T follicular helper cell (primary cell): Measurements from ENCODE around the gene HRH4.

Experiments
- DNase-seq: peaks from one replicate; pipeline ENCODE4 v3.0.0-alpha.2; 2020; ENCODE audit warnings: low read depth

The HRH4 gene

DNA sequence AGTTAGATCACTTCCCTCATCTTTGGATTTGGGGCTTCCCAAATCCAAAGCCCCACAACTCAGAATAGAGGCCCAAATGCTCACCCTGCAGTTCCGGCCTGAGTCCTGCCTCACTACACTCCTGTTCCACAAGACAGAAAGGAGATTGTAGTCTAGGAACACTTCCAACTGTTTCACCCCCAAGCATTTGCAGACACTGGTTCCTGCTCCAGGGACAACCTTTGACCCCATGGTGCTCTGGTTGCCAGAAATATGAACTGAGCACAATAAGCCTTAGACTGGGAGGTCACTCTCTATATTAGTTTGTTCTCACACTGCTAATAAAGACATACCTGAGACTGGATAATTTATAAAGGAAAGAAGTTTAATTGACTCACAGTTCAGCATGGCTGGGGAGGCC is 49.0 kb downstream of the HRH4 start:
- no peak for DNase-seq

DNA sequence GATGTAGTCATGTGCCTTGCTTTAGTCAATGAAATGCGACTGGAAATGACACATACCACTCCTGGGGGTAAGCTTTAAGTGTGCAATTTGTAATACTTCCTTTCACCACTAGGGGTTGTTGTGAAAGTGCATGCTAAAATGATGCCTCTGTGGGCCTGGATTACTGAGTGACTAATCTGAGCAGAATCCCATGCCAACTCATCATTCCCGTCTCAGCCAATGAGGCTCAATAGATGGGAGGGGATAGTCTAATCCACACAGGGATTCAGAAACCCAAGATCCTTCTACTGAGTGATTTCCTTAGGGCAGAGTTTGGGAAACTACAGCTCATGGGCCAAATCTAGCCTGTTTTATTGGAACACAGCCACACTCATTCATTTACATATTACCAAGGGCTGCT is 54.0 kb downstream of the HRH4 start:
- no peak for DNase-seq

DNA sequence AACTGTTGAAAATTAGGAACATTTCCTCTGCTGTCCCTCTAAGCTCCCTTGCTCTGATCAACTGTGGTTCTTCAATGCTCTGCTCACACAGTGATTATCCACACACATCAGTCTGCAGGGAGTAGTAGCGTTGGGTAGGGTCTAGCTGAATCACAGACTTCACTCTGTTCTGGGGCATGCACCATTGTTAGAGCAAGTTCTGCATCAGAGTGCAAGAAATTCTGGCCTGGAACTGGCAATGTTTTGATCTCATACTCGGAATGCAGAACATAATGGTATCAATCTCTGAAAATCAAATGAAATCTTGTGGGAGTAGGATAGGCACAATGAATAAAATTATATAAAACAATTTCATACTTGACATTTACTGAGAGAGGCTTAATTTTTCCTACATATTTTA is 55.3 kb downstream of the HRH4 start:
- no peak for DNase-seq

DNA sequence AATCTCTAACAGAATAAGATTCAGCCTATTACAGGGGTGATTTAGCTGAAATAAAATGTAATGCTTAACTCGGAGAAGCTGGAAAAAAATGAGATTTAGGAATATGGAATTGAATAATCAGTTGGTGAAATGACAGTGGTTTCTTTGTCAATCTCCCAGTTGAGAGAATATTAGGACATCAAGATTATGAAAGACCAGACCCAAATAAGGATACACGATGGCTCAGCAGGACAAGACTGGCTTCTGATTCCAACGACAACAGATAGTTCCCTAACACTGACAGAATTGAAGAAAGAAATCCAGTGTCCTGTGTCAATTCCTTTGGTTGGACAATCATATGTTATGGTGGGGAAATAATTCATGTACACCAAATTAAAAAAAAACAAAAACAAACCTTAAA is 55.8 kb downstream of the HRH4 start:
- no peak for DNase-seq

DNA sequence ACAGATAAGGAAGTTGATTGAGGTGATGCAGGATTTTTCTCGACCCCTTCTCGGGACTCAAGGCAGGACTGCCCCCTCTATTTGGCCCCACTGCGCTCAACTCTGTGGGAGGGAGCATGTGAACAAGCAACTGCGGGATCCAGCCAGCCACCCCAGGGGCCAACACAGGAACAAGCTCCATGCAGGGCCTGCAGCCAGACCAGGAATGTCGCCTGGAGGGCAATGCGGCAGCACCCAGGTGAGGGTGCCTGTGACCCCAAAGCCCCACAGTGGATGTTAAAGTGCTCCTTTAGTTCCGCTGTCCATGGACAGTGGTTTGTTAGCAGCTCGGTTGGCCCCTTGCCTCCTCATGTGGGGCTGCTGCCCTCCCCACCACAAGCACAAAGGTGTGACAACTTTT is 57.1 kb downstream of the HRH4 start:
- DNase-seq, result no peak

DNA sequence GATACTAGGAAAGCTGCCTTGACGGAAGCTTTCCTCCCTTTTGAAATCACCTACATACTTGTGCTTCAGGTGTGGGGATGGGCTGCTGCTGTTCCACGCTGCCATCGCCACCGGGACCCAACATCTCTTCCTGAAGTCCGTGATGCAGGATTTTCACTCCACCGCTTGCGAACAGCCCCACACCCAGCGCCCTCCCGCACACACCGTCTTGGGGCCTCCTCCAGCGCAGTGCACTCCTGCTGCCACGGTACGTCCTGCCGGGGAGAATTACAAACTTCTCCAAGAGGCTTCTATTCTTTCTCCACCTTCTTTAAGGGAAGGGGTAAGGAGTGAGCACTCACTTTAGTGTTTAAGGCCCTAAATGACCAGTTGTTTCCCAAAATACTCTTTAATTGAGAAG is 58.2 kb downstream of the HRH4 start:
- DNase-seq, result no peak
